Measurements from ENCODE around the gene TIAM1. TPM values are rescaled to one million over a fixed set of nuclear protein-coding genes. Genes with fewer than 3 reads are reported as not detected.

TIAM1 gene
- total RNA-seq, 2 donors from 2014 or later = 4.5 to 15.2 TPM

- H3K4me1 ChIP-seq (ENCODE audit: control insufficient read depth in 1 of 2, low read depth in 2 of 2) = no peaks in the 10 kb centered on the region
- H3K9me3 ChIP-seq = no peaks in the 10 kb centered on the region
- DNase-seq (ENCODE audit: low spot score) (no peak), ATAC-seq (ENCODE audit: insufficient number of reproducible peaks, low FRiP score, low read depth) (no peak)
- TF ChIP-seq, protein P1, sequence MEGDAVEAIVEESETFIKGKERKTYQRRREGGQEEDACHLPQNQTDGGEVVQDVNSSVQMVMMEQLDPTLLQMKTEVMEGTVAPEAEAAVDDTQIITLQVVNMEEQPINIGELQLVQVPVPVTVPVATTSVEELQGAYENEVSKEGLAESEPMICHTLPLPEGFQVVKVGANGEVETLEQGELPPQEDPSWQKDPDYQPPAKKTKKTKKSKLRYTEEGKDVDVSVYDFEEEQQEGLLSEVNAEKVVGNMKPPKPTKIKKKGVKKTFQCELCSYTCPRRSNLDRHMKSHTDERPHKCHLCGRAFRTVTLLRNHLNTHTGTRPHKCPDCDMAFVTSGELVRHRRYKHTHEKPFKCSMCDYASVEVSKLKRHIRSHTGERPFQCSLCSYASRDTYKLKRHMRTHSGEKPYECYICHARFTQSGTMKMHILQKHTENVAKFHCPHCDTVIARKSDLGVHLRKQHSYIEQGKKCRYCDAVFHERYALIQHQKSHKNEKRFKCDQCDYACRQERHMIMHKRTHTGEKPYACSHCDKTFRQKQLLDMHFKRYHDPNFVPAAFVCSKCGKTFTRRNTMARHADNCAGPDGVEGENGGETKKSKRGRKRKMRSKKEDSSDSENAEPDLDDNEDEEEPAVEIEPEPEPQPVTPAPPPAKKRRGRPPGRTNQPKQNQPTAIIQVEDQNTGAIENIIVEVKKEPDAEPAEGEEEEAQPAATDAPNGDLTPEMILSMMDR (IDR thresholded peaks at IDR 0.05) = no peak
- H3K27ac ChIP-seq = no peak overlapping the region
- H3K27me3 ChIP-seq (replicated peaks; ENCODE audit: insufficient read depth) = no peaks in the 10 kb centered on the region
- H3K36me3 ChIP-seq = no peaks in the 10 kb centered on the region
- no peak overlapping the region for H3K4me3 ChIP-seq
Observed at GRCh38 chr21:31354604-31355443, 10.8 kb upstream of the TIAM1 start.

- TF ChIP-seq, protein P1 (IDR thresholded peaks at IDR 0.05) = no peak
- H3K4me3 ChIP-seq = no peak overlapping the region
- DNase-seq (ENCODE audit: low spot score) = no peak
- H3K9me3 ChIP-seq = no peaks in the 10 kb centered on the region
- H3K36me3 ChIP-seq = no peaks in the 10 kb centered on the region
- H3K27me3 ChIP-seq (replicated peaks; ENCODE audit: insufficient read depth) = no peaks in the 10 kb centered on the region
- no peaks in the 10 kb centered on the region for H3K4me1 ChIP-seq (ENCODE audit: control insufficient read depth in 1 of 2, low read depth in 2 of 2)
- no peak for ATAC-seq (ENCODE audit: insufficient number of reproducible peaks, low FRiP score, low read depth)
- H3K27ac ChIP-seq = no peak overlapping the region
Observed at GRCh38 chr21:31354122-31354521, 10.1 kb upstream of the TIAM1 start.

DNA sequence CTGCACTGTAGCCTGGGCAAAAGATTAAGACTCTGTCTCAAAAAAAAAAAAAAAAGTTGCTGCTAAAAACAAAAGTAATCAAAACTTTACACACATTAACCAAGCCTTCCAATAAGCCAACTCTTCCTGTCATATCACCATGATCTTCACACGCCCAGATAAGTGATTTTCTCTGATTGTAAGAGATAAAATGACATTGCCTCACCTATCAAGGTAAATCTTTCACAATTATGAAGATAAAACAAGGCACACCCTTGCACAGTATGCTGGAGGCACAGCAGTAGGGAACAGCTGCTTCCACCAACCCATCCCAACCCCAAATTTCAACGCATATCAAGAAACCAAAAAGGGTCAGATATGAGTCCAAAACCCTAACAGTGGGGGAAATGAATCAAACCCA lies 8.8 kb upstream of the TIAM1 start:
- Histone ChIP-seq H3K36me3 (no peaks in the 10 kb centered on the region), H3K4me3 (no peak overlapping the region), H3K9me3 (no peaks in the 10 kb centered on the region), H3K27me3 (replicated peaks; ENCODE audit: insufficient read depth) (no peaks in the 10 kb centered on the region), H3K4me1 (ENCODE audit: control insufficient read depth in 1 of 2, low read depth in 2 of 2) (no peaks in the 10 kb centered on the region), H3K27ac (no peak overlapping the region)
- no peak for DNase-seq (ENCODE audit: low spot score)
- TF ChIP-seq, protein P1 (IDR thresholded peaks at IDR 0.05) = no peak
- ATAC-seq (ENCODE audit: insufficient number of reproducible peaks, low FRiP score, low read depth) = no peak

DNA sequence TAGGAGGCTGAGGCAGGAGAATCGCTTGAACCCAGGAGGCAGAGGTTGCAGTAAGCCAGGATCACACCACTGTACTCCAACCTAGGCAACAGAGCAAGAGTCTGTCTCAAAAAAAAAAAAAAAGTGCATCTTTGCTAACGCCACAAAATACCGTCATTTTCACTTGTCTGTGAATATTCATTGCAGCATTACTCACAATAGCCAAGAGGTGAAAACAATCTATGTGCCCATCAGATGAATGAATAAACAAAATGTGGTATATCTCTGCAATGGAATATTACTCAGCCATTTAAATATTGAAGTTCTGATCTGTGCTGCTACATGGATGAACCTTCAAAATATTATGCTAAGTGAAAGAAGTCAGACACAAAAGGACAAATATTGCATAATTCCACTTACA lies 7.9 kb upstream of the TIAM1 start:
- H3K4me1 ChIP-seq (ENCODE audit: control insufficient read depth in 1 of 2, low read depth in 2 of 2) = no peaks in the 10 kb centered on the region
- DNase-seq (ENCODE audit: low spot score) = no peak
- H3K27me3 ChIP-seq (replicated peaks; ENCODE audit: insufficient read depth) = no peaks in the 10 kb centered on the region
- ATAC-seq (ENCODE audit: insufficient number of reproducible peaks, low FRiP score, low read depth) = no peak
- H3K27ac ChIP-seq = no peak overlapping the region
- TF ChIP-seq, protein P1 (IDR thresholded peaks at IDR 0.05) = no peak
- H3K36me3 ChIP-seq = no peaks in the 10 kb centered on the region
- no peaks in the 10 kb centered on the region for H3K9me3 ChIP-seq
- no peak overlapping the region for H3K4me3 ChIP-seq

DNA sequence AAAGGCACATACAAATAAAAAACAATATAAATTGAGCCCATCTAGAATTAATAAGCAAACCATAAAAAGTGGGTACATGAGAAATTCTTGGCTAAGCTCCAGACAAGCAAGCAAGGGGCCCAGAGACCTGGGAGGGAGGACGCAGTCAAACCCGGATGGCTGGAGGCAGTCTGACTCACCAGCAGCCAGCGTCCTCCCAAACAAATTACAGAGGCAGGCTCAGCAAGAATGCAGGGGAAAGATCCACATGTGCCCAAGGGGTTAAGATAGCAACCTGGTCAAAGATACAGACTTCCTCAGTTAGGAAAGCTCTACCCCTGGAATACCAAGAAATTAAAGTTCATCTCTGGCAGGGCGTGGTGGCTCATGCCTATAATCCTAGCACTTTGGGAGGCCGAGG lies 7.4 kb upstream of the TIAM1 start:
- TF ChIP-seq, protein P1 (IDR thresholded peaks at IDR 0.05) = no peak
- Histone ChIP-seq H3K4me1 (ENCODE audit: control insufficient read depth in 1 of 2, low read depth in 2 of 2) (no peaks in the 10 kb centered on the region), H3K4me3 (no peak overlapping the region), H3K27me3 (replicated peaks; ENCODE audit: insufficient read depth) (no peaks in the 10 kb centered on the region), H3K36me3 (no peaks in the 10 kb centered on the region), H3K27ac (no peak overlapping the region), H3K9me3 (no peaks in the 10 kb centered on the region)
- ATAC-seq (ENCODE audit: insufficient number of reproducible peaks, low FRiP score, low read depth) (no peak), DNase-seq (ENCODE audit: low spot score) (no peak)

Data from thoracic aorta (tissue), 2 donors.